GM04504 (cell line): ENCODE results near the gene DCBLD1.
"Not testable (repeated sequence)": the region's sequence is repeated elsewhere in the genome, so short reads cannot be mapped to it uniquely, and the experiment has no call there.

Experiments used
- DNase-seq: peaks from one replicate; pipeline ENCODE4 v3.0.0-alpha.2; 2012; ENCODE audit warnings: low read depth

Gene DCBLD1

DNA sequence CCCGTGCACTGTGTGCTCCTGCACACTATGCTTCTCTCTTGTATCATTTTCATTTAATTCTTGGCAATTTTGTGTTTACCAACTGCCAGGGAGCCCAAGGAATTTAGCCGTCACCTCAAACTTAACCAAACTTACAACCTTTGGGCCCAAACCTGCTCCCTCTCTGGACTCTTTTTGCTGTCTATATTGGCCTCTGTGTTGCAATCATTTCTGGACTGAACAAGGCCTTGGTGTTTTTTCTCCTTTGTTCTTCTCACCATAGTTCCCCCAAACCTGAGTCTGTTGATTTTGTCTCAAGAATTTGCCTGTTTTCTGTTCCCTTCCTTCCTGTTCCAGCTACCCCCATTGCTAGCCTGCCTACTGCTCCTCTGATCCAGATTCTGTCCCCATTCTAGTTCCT lies 19.2 kb downstream of the DCBLD1 start:
- no peak for DNase-seq

DNA sequence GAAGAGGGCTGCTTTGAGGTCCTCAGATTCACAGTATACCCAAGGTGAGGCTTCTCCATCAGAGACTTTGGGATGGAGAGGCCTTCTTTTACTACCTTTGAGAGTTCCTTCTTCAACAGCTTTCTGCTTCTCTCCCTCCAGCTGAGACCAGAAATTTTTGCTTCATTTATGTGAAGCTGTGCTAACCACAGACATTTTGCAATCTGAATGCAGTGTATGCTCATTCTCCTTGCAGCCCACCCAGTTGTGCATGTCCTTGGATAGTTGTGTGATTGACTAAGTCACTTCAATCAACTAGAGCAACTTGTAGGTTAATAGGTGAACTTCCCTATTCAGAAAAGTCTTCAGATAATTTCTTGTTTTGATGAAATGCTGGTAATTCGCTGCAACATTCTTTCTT lies 20.1 kb downstream of the DCBLD1 start:
- no peak for DNase-seq

GRCh38 chr6:117503211-117503610 lies 20.7 kb downstream of the DCBLD1 start:
- DNase-seq = no peak

DNA sequence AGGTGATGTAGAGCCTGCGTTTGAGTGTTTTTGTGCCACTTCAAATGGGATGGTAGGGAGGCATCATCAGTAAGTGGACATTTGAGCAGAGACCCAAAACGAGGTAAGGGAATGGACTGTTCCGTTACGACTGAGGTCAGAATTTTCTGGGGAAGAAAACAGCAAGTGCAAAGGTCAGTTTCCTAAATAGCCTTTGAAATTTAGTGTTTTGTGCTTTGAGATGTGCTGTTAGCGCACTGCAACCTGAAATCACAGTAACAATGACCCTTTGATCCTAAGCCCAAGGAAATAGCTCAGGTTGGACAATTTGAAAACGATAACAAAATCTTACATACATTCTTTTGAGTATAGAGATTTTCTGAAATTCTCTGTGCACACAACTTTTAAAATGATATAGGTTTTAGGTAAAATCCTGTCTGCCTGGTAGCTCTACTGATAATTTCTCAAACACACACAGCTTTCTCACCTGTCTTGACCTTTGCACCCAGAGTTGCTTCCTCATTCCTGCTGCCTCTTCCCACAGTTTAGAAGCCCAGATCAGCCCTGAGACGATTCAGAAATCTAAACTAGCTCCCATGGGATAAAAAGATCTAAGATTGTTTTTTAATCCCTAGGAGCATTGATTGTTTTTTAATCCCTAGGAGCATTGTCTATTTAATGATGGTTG lies 22.1 kb downstream of the DCBLD1 start:
- DNase-seq = no peak

- DNase-seq = peak; percentile 23
These were observed 22.8 kb downstream of the DCBLD1 start for GRCh38 chr6:117505311-117505710.

DNA sequence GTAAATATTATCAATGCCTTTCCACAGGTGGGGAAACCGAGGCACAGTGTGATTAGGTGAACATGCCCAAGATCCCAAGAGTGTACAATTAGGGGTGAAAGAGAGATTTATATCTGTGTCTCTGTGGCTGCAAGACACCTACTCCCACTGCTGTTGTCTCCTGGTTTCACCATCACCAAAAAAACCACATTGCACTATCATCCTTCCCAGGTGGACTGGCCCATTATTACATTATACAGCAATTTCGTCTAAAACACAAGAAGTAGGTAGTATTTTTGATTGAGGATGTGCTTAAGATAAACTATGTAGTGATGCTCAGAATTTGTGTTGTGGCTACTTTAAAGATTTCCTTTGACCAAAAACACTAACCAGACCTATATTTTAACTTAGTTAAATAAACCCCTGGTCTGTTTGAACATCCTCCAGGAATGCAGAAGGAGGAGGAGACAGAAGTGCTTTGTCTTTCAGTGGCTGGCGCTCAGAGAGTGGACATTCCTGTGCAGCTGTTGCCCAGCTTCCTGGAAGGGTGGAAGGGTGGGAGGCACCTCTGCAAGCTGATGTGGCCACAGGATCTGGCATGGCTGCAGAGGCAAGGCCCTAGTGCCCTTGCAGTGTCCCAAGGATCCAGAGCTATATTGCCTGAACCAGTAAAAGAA lies 23.8 kb downstream of the DCBLD1 start:
- DNase-seq = no peak

GRCh38 chr6:117506907-117507306 lies 24.4 kb downstream of the DCBLD1 start:
- DNase-seq = no peak

GRCh38 chr6:117508450-117508971 lies 26.0 kb downstream of the DCBLD1 start:
- no peak for DNase-seq

DNA sequence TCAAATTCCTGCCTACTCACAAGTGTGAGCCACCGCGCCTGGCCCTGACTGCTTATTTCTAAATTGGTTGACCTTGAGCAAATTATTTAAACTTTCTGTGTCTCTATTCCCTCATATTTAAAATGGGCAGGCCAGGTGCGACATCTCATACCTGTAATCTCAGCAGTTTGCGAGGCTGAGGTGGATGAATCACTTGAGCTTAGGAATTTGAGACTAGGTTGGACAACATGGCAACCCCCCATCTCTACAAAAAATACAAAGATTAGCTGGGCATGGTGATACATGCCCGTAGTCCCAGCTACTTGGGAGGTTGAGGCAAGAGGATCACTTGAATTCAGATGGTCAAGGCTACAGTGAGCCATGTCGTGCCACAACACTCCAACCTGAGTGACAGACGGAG lies 26.5 kb downstream of the DCBLD1 start:
- no peak for DNase-seq

GRCh38 chr6:117512056-117512828 lies 29.8 kb downstream of the DCBLD1 start:
- no peak for DNase-seq

DNA sequence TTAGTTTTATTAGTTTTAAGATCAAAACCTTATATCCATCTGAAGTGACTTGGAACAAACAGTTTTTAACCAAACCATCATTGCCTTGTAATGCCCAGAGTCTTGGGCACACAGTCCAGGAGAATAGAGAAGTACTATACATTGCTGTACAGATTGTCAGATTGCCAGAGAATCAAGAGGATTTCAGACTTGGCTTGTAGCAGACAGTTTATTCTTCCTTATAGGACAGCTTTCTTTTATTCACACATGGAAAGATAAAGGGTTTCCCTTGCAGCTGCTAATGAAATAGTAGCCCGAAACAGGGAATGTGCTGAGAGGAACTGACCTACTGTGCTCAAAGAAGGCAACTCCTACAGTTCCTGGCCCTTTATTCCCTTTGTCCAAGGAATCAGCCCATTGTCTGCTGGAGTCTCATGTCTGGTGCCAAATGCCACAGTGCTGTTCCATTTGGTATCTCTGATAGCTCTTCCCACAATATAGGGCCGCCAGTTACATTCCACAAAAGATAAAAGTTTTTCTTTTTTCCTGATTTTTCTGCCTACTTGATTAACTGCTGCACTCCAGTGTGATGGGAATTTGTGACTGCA lies 30.6 kb downstream of the DCBLD1 start:
- no peak for DNase-seq

GRCh38 chr6:117513778-117514365 lies 31.4 kb downstream of the DCBLD1 start:
- no peak for DNase-seq

- no peak for DNase-seq
These were observed 32.2 kb downstream of the DCBLD1 start for GRCh38 chr6:117514655-117515054.

GRCh38 chr6:117515326-117515725 lies 32.9 kb downstream of the DCBLD1 start:
- DNase-seq = no peak

DNA sequence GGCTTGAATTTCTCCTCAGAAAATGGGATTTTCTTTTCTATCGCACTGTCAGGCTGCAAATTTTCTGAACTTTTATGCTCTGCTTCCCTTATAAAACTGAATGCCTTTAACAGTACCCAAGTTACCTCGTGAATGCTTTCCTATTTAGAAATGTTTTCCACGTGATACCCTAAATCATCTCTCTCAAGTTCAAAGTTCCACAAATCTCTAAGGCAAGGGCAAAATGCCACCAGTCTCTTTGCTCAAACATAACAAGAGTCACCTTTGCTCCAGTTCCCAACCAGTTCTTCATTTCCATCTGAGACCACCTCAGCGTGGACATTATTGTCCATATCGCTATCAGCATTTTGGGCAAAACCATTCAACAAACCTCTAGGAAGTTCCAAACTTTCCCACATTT lies 35.5 kb downstream of the DCBLD1 start:
- DNase-seq = not testable (repeated sequence)

DNA sequence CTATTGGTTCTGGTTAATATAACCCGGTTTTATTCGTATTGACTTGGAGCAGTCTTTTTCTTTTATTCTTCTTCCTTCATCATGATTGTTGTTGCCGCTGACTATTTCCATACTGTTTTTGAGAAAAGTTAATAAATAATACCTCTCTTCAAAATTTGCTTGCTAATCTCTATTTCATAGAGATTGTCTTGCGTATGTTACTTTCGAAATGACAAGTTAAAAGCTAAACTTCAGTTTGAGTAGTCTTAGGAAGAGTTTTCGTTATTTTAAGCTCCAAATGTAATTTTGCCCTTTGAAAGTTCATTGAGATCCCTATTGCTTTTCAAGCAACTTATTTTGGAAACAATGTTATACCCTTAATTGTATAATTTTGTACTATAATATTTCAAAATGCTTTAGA lies 36.4 kb downstream of the DCBLD1 start:
- no peak for DNase-seq

- DNase-seq = no peak
These were observed 38.3 kb downstream of the DCBLD1 start for GRCh38 chr6:117520603-117521395.

GRCh38 chr6:117521791-117522502 lies 39.5 kb downstream of the DCBLD1 start:
- no peak for DNase-seq

DNA sequence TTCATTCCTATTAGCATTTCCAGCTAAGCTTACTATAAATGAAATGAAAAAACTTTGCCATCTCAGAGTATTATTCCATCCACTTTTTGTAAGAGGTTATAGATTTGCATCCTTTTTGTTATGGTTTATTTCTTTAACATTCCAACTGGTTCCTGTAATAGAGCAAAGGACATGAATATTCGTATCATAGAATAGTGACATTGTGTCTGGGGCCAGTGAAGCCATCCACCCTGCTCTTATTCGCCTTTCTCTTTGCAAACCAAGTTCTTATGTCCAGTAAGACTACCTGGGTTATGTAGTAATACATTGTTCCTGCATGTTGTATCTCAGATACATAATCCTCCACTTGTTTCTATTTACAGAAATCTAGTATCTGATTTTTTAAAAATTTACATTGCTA lies 43.1 kb downstream of the DCBLD1 start:
- DNase-seq = no peak

GRCh38 chr6:117530467-117531242 lies 48.2 kb downstream of the DCBLD1 start:
- DNase-seq = no peak
